ENCODE data around the gene ARRB1. TPM values are rescaled to one million over a fixed set of nuclear protein-coding genes. Genes with fewer than 3 reads are reported as not detected.

The ARRB1 gene
- polyA plus RNA-seq, 1 experiment, result 36.9 TPM

- H3K27ac ChIP-seq (ENCODE audit: low read depth, low read length), result peak overlapping the region; percentile 65
- DNase-seq (ENCODE audit: low read depth, low spot score), result no peak
- ChIA-PET CTCF (interaction anchor here (1.0 to 1.2 kb wide), 3 partner anchors 10 to 75 kb away, joined by 3 to 8 read pairs (median 4); no protein-coding TSS in a partner anchor), POLR2A (interaction anchor here (1.7 kb wide), 1 partner anchor 12 kb away, joined by 5 read pairs; no protein-coding TSS in a partner anchor)
- no peaks in the 10 kb centered on the region for H3K27me3 ChIP-seq (ENCODE audit: control insufficient read depth, insufficient read depth, low read length)
- peaks cover 3% of the 10 kb centered on the region for H3K9me3 ChIP-seq (ENCODE audit: control insufficient read depth, insufficient read depth, low read length)
- H3K4me3 ChIP-seq (ENCODE audit: low read depth, low read length), result no peak overlapping the region
- no peak for TF ChIP-seq CTCF (IDR thresholded peaks at IDR 0.05; ENCODE audit: low read depth, low read length)
Measured at GRCh38 chr11:75313513-75314272, 37.8 kb downstream of the ARRB1 start.

GRCh38 chr11:75312346-75312745 lies 39.1 kb downstream of the ARRB1 start:
- no peak overlapping the region for H3K27ac ChIP-seq (ENCODE audit: low read depth, low read length)
- CTCF ChIA-PET, result interaction anchor here (1.6 to 1.7 kb wide), 2 partner anchors 32 to 73 kb away, joined by 4 to 5 read pairs; no protein-coding TSS in a partner anchor
- TF ChIP-seq CTCF (IDR thresholded peaks at IDR 0.05; ENCODE audit: low read depth, low read length), result no peak
- POLR2A ChIA-PET, result interaction anchor here (0.5 kb wide), 1 partner anchor 219 kb away, joined by 3 read pairs; no protein-coding TSS in a partner anchor
- no peak for DNase-seq (ENCODE audit: low read depth, low spot score)
- H3K27me3 ChIP-seq (ENCODE audit: control insufficient read depth, insufficient read depth, low read length), result no peaks in the 10 kb centered on the region
- H3K9me3 ChIP-seq (ENCODE audit: control insufficient read depth, insufficient read depth, low read length), result peaks cover 3% of the 10 kb centered on the region
- H3K4me3 ChIP-seq (ENCODE audit: low read depth, low read length), result no peak overlapping the region

- CTCF ChIA-PET, result interaction anchor here (1.6 to 1.7 kb wide), 2 partner anchors 32 to 73 kb away, joined by 4 to 5 read pairs; no protein-coding TSS in a partner anchor
- Histone ChIP-seq H3K4me3 (ENCODE audit: low read depth, low read length) (no peak overlapping the region), H3K9me3 (ENCODE audit: control insufficient read depth, insufficient read depth, low read length) (peaks cover 3% of the 10 kb centered on the region), H3K27me3 (ENCODE audit: control insufficient read depth, insufficient read depth, low read length) (no peaks in the 10 kb centered on the region), H3K27ac (ENCODE audit: low read depth, low read length) (peak overlapping the region; percentile 31)
- POLR2A ChIA-PET, result interaction anchor here (0.5 kb wide), 1 partner anchor 219 kb away, joined by 3 read pairs; no protein-coding TSS in a partner anchor
- no peak for DNase-seq (ENCODE audit: low read depth, low spot score)
- no peak for TF ChIP-seq CTCF (IDR thresholded peaks at IDR 0.05; ENCODE audit: low read depth, low read length)
Measured at GRCh38 chr11:75311858-75312288, 39.6 kb downstream of the ARRB1 start.

- CTCF ChIA-PET, result interaction anchor here (0.7 kb wide), 1 partner anchor 9 kb away, joined by 8 read pairs; no protein-coding TSS in a partner anchor
- Histone ChIP-seq H3K27me3 (ENCODE audit: control insufficient read depth, insufficient read depth, low read length) (no peaks in the 10 kb centered on the region), H3K27ac (ENCODE audit: low read depth, low read length) (no peak overlapping the region), H3K9me3 (ENCODE audit: control insufficient read depth, insufficient read depth, low read length) (peaks cover 3% of the 10 kb centered on the region), H3K4me3 (ENCODE audit: low read depth, low read length) (no peak overlapping the region)
- TF ChIP-seq CTCF (IDR thresholded peaks at IDR 0.05; ENCODE audit: low read depth, low read length), result no peak
- POLR2A ChIA-PET, result no interaction called here
- no peak for DNase-seq (ENCODE audit: low read depth, low spot score)
Measured at GRCh38 chr11:75308986-75309385, 42.5 kb downstream of the ARRB1 start.

GRCh38 chr11:75308116-75308515 lies 43.3 kb downstream of the ARRB1 start:
- TF ChIP-seq CTCF (IDR thresholded peaks at IDR 0.05; ENCODE audit: low read depth, low read length), result no peak
- Histone ChIP-seq H3K27me3 (ENCODE audit: control insufficient read depth, insufficient read depth, low read length) (no peaks in the 10 kb centered on the region), H3K27ac (ENCODE audit: low read depth, low read length) (no peak overlapping the region), H3K9me3 (ENCODE audit: control insufficient read depth, insufficient read depth, low read length) (peaks cover 3% of the 10 kb centered on the region), H3K4me3 (ENCODE audit: low read depth, low read length) (no peak overlapping the region)
- ChIA-PET CTCF (no interaction called here), POLR2A (no interaction called here)
- no peak for DNase-seq (ENCODE audit: low read depth, low spot score)

Measured in AG04450 (cell line).